ENCODE results near the gene DCLK1.

Gene DCLK1

DNA sequence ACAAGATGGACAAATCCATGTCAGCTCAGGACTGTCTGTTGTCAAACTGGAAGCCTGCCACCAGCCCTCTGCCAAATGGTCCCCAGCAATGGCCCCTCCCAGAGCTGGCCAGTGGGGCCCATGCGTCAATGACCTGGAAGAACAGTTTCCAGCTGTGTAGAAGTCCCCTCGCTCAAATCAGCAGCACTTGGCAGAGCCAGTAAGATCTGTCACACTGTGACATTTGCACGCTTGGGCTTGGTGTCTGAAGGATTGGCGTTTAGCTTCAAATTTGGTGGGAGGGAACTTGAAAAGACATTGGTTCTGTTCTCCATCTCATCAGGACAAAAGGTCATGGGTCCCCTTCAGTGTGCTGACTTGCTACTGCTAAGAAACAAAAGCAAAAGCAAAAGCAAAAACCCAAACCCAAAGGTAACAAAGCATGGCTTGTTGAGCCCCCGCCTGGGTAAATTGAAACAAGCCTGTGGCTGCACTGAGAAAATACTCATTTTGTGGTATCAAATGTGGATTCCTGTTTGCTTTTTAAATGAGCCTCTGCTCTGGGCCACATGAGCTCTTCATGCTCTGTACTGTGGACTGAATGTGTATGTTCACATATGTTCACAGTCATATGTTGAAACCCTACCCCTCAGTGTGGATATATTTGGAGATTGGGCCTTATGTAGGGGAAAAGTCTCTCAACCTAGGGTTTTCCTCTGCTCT lies 401.1 kb downstream of the DCLK1 start:
- DNase-seq = no peak

DNA sequence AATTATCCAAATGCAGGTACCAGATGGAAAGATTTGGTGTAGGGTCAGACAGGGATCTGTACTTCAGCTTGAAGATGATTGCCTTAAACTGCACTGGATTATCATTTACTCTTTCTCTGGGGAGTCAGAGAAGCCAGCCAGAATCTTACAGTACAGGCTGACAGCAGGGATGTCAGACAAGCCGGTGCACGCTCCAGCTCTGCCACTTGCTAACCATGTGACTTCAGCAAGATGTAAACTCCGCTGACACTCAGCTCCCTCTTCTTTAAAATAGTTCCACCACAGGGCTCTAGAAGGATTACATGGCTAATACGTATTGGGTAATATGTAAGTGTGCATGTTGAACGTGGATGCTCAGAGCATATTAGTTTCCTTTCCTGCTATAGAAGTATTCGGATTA lies 403.3 kb downstream of the DCLK1 start:
- no peak for DNase-seq

DNA sequence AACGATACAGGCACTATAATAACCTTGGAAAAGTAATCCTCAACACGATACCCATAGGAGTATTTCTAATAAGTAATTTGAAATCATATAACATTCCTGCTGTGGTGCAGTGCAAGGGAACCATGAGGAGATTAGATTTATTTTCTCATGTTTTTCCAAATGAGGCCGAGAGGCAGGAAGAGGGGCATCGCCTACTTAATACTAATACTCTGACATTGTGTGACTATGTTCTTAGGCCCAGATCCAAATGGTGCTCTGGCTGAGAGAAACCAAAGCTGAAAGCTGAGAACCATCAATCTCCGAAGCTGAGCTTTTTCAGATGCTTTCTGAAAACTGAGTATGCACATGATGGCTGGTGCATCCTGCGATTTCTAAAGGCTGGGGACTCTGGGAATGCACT lies 406.7 kb downstream of the DCLK1 start:
- no peak for DNase-seq

DNA sequence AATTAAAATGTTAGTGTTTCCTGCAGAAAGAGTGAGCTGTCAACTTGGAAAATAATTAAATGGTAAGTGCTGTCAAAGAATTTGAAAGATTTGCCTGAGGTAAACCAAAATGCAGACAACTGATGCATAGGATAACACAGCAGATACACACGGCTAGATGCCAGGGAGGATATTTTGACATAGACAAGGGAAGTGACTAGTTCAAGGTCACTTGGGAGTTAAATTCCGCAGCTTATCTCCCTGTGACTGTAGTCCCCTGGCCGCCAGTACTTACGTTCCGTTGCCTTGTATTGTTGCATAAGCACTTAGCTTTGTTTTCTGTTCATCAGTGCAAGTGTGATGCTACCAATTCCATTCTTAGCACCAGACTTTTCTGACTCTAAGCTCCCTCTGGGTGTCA lies 407.4 kb downstream of the DCLK1 start:
- DNase-seq = no peak

DNA sequence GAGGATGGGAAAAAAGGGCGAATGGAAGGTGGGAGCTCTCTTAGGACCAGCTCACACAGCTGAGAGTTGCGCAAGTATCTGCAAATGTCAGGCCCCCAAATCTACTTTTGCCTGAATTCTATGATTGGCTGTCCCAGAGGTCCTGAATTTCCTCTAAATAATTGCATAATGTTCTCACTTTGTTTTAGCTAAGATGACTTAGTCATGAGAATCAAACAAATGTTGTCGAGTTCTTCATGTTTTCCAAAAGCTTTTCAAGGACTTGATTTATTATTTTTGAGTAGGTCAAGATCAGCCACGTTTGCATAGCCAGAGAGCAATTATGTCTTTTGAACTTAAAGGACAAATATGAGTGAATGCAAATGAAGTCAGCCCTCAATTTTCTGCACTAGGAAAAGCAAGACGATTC lies 408.1 kb downstream of the DCLK1 start:
- no peak for DNase-seq

DNA sequence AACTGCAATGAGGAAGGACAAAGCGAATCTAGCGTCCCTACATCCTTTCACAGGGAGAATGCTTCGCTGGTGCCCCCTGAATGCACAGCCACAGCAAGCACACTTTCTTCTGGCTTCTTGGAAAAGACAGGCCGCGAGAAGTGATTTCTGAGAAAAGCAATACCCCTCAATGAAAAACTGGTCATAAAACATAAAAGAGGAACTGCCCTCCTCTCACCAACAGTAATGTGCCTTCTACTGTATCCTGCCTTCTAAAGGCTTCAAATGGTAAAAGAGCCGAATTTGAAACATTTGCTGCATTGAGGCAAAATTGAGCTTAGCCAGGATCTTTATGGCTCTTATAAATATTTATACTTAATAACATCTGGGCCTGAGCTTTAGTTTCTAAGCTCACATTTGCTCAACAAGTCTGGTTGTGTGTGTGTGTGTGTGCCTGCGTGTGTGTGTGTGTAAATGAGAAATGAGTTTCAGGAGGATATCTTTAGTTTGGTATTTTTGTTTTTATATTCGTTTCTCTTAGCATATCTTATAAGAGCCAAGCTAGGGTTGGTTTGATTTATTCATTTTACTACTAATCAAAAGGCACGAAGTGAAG lies 408.6 kb downstream of the DCLK1 start:
- no peak for DNase-seq

DNA sequence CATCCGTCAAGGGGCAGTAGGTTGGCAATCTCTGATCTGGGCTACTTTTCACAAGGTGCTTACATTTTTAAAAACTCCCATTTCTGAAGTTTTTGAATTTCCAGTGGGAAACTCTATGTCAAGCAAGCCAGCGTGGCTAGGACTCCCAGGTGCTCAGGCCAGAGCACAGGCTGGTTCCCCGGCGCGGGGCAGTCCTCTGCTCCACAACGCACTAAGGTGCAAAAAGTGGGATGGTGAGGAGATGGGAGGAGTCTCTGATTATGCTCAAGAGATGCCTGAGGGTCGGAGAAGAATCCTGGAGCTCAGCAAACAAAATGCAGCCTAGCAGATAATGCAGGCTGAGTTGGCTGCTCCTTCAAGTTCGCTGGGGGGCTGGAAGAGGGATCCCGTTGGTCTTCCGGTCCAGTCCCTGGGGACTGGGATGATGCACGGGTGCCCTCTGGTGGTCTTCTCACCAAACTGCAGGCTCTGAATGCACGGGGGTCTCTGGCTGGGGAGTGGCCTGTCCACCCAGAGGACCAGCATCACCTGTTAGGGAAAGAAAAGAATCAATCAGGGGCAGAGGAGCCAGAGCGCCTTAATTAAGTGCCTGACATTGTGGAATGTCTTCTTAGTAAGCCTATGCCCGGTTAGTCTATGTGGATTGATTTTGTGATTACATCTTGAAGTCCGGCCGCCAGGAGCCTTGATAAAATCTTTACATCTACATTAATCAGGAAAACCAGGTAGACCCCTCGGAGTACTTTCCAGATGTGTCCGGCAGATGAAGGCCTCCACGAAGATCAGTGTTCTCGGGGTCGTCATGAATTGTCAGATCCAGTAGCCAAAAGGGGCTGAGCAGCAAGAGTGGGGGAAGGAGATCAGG lies 410.3 kb downstream of the DCLK1 start:
- peak; percentile 64 for DNase-seq

DNA sequence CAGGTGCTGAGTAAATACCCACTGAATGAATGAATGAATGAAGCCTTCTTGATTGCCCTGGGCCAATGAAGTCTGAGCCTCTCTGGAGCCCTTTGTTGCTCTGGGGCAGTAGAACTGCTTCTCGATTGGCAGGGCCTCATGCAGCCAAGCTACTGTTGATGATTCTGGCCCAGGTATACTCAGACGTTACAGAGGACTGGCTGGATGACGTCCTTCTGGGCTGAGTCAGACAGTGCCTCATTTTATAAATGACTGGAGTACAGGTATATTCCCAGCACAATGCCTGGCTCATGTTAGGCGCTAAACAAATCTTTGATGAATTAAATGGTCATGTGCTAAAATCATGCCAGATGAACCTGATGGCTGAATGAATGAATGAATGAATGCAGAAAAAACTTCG lies 410.9 kb downstream of the DCLK1 start:
- DNase-seq = no peak

All from activated effector memory CD4-positive, alpha-beta T cell treated with anti-CD3 and anti-CD28 coated beads, Interleukin-2, amount 50 U/mL, for 16 hours (primary cell).